WTC11 (cell line): ENCODE results near the gene GRIN1. TPM values are rescaled to one million over a fixed set of nuclear protein-coding genes. Genes with fewer than 3 reads are reported as not detected.

ENCODE experiments used
- ATAC-seq: fragments of 200-7000 bp; cut with Tn5 transposase; 2 replicates; pipeline ENCODE4 v1.10.0; 2021; ENCODE audit warnings: mild to moderate bottlenecking, moderate library complexity
- CTCF ChIA-PET: fragments of 300-600 bp; sonication (Branson Sonifier 250); formaldehyde crosslinking; loops from one replicate; lab custom pipeline; 2021; ENCODE audit warnings: antibody characterized with exemption; lab: Charles Lee
- POLR2A ChIA-PET: fragments of 350-600 bp; sonication (Branson Sonifier 250); formaldehyde crosslinking; loops from one replicate; lab custom pipeline; 2021; ENCODE audit warnings: antibody characterized with exemption; lab: Charles Lee
- DNase-seq: peaks from one replicate; pipeline ENCODE4 v3.0.0; 2021; ENCODE audit warnings: low spot score
- H3K27ac Mint-ChIP-seq: 2 replicates; pipeline ENCODE4 v1.8.0; 2021; ENCODE audit warnings: mixed read lengths
- H3K27me3 Mint-ChIP-seq: 2 replicates; pipeline ENCODE4 v1.8.0; 2021; ENCODE audit warnings: low read depth, mild to moderate bottlenecking, moderate library complexity, mixed read lengths
- H3K36me3 Mint-ChIP-seq: 2 replicates; pipeline ENCODE4 v1.8.0; 2021; ENCODE audit warnings: mixed read lengths
- H3K4me1 Mint-ChIP-seq: 2 replicates; pipeline ENCODE4 v1.8.0; 2022; ENCODE audit warnings: mixed read lengths
- H3K4me3 Mint-ChIP-seq: 2 replicates; pipeline ENCODE4 v1.8.0; 2021; ENCODE audit warnings: mild to moderate bottlenecking, moderate library complexity, mixed read lengths
- H3K9me3 Mint-ChIP-seq: 2 replicates; pipeline ENCODE4 v1.8.0; 2021; ENCODE audit warnings: mixed read lengths
- E2F5 ChIP-seq: sonication (generic); formaldehyde crosslinking; IDR thresholded peaks from 2 replicates; pipeline ENCODE4 v1.8.1; 2022; ENCODE audit warnings: mild to moderate bottlenecking, moderate library complexity, missing genetic modification reagents
- EMX1 ChIP-seq: fragments of 250-450 bp; sonication (Bioruptor Pico); IDR thresholded peaks from 2 replicates; pipeline ENCODE4 v1.8.0; 2021; ENCODE audit warnings: mild to moderate bottlenecking
- ETV6 ChIP-seq: sonication (generic); formaldehyde crosslinking; IDR thresholded peaks from 2 replicates; pipeline ENCODE4 v1.8.1; 2022; ENCODE audit warnings: mild to moderate bottlenecking, missing genetic modification reagents
- MYBL2 ChIP-seq: sonication (generic); formaldehyde crosslinking; IDR thresholded peaks from 2 replicates; pipeline ENCODE4 v1.8.1; 2023; ENCODE audit warnings: mild to moderate bottlenecking, moderate library complexity, missing genetic modification reagents
- NR1H2 ChIP-seq: sonication (generic); formaldehyde crosslinking; IDR thresholded peaks from 2 replicates; pipeline ENCODE4 v1.9.0; 2021; ENCODE audit warnings: mild to moderate bottlenecking, moderate library complexity, missing genetic modification reagents
- ZNF219 ChIP-seq: sonication (generic); formaldehyde crosslinking; IDR thresholded peaks from 2 replicates; pipeline ENCODE4 v1.8.0; 2023; ENCODE audit warnings: missing genetic modification reagents, mild to moderate bottlenecking, borderline replicate concordance
- total RNA-seq: library from RNA; stranded (reverse); gene quantifications from 3 replicates; pipeline ENCODE4 v1.2.3, GENCODE V29; 2021
- TF ChIP-seq, protein P1 (sequence below): sonication (generic); formaldehyde crosslinking; IDR thresholded peaks from 2 replicates; pipeline ENCODE4 v1.8.1; 2023; ENCODE audit warnings: mild to moderate bottlenecking, moderate library complexity, missing genetic modification reagents
- TF ChIP-seq, protein P2 (sequence below): sonication (generic); formaldehyde crosslinking; IDR thresholded peaks from 2 replicates; pipeline ENCODE4 v1.8.0; 2022; ENCODE audit warnings: mild to moderate bottlenecking, missing genetic modification reagents
- TF ChIP-seq, protein P3 (sequence below): sonication (generic); formaldehyde crosslinking; IDR thresholded peaks from 2 replicates; pipeline ENCODE4 v1.8.0; 2022; ENCODE audit warnings: mild to moderate bottlenecking, missing genetic modification reagents
- TF ChIP-seq, protein P4 (sequence below): sonication (generic); formaldehyde crosslinking; IDR thresholded peaks from 2 replicates; pipeline ENCODE4 v1.8.0; 2022; ENCODE audit warnings: missing genetic modification reagents
- TF ChIP-seq, protein P5 (sequence below): sonication (generic); formaldehyde crosslinking; IDR thresholded peaks from 2 replicates; pipeline ENCODE4 v1.8.1; 2022; ENCODE audit warnings: missing genetic modification reagents, borderline replicate concordance

Gene GRIN1
- total RNA-seq, 1 experiment from 2014 or later = 4.1 TPM

- DNase-seq (peak; percentile 59), ATAC-seq (peak; percentile 12)
- TF ChIP-seq, protein P1, sequence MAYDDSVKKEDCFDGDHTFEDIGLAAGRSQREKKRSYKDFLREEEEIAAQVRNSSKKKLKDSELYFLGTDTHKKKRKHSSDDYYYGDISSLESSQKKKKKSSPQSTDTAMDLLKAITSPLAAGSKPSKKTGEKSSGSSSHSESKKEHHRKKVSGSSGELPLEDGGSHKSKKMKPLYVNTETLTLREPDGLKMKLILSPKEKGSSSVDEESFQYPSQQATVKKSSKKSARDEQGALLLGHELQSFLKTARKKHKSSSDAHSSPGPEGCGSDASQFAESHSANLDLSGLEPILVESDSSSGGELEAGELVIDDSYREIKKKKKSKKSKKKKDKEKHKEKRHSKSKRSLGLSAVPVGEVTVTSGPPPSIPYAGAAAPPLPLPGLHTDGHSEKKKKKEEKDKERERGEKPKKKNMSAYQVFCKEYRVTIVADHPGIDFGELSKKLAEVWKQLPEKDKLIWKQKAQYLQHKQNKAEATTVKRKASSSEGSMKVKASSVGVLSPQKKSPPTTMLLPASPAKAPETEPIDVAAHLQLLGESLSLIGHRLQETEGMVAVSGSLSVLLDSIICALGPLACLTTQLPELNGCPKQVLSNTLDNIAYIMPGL = no peak
- TF ChIP-seq NR1H2 (CRISPR knock-in tag) (no peak), ZNF219 (no peak), E2F5 (0 out of 2 replicates have a peak, but pooled peaks have one; percentile 24), ETV6 (CRISPR knock-in tag) (peak; percentile 42; the same call in 1 of the 2 replicates)
- TF ChIP-seq, protein P2, sequence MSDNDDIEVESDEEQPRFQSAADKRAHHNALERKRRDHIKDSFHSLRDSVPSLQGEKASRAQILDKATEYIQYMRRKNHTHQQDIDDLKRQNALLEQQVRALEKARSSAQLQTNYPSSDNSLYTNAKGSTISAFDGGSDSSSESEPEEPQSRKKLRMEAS = peak; percentile 15; the same call in 1 of the 2 replicates
- TF ChIP-seq, protein P3, sequence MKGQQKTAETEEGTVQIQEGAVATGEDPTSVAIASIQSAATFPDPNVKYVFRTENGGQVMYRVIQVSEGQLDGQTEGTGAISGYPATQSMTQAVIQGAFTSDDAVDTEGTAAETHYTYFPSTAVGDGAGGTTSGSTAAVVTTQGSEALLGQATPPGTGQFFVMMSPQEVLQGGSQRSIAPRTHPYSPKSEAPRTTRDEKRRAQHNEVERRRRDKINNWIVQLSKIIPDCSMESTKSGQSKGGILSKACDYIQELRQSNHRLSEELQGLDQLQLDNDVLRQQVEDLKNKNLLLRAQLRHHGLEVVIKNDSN (CRISPR knock-in tag) = 0 out of 2 replicates have a peak, but pooled peaks have one; percentile 12
- Mint-ChIP-seq H3K36me3 (no peaks in the 10 kb centered on the region), H3K27me3 (peaks cover 85% of the 10 kb centered on the region), H3K9me3 (no peaks in the 10 kb centered on the region), H3K27ac (no peak overlapping the region), H3K4me3 (peak overlapping the region; percentile 62), H3K4me1 (no peaks in the 10 kb centered on the region)
- CTCF ChIA-PET = interaction anchor here (0.6 to 3.7 kb wide), 19 partner anchors 13 to 400 kb away, joined by 3 to 40 read pairs (median 4); partner anchors contain the start of genes CYSRT1, NPDC1, RNF208 and RNF224
- POLR2A ChIA-PET = interaction anchor here (0.8 to 1.4 kb wide), 2 partner anchors 12 to 78 kb away, joined by 3 to 6 read pairs; partner anchors contain the start of gene TUBB4B
Observed at GRCh38 chr9:137162505-137163364, 23.8 kb downstream of the GRIN1 start.

- no peaks in the 10 kb centered on the region for H3K9me3 Mint-ChIP-seq
- no peaks in the 10 kb centered on the region for H3K4me1 Mint-ChIP-seq
- TF ChIP-seq, protein P4, sequence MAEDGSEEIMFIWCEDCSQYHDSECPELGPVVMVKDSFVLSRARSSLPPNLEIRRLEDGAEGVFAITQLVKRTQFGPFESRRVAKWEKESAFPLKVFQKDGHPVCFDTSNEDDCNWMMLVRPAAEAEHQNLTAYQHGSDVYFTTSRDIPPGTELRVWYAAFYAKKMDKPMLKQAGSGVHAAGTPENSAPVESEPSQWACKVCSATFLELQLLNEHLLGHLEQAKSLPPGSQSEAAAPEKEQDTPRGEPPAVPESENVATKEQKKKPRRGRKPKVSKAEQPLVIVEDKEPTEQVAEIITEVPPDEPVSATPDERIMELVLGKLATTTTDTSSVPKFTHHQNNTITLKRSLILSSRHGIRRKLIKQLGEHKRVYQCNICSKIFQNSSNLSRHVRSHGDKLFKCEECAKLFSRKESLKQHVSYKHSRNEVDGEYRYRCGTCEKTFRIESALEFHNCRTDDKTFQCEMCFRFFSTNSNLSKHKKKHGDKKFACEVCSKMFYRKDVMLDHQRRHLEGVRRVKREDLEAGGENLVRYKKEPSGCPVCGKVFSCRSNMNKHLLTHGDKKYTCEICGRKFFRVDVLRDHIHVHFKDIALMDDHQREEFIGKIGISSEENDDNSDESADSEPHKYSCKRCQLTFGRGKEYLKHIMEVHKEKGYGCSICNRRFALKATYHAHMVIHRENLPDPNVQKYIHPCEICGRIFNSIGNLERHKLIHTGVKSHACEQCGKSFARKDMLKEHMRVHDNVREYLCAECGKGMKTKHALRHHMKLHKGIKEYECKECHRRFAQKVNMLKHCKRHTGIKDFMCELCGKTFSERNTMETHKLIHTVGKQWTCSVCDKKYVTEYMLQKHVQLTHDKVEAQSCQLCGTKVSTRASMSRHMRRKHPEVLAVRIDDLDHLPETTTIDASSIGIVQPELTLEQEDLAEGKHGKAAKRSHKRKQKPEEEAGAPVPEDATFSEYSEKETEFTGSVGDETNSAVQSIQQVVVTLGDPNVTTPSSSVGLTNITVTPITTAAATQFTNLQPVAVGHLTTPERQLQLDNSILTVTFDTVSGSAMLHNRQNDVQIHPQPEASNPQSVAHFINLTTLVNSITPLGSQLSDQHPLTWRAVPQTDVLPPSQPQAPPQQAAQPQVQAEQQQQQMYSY = peak; percentile 93
- TF ChIP-seq EMX1 (CRISPR knock-in tag) = no peak
- TF ChIP-seq, protein P5, sequence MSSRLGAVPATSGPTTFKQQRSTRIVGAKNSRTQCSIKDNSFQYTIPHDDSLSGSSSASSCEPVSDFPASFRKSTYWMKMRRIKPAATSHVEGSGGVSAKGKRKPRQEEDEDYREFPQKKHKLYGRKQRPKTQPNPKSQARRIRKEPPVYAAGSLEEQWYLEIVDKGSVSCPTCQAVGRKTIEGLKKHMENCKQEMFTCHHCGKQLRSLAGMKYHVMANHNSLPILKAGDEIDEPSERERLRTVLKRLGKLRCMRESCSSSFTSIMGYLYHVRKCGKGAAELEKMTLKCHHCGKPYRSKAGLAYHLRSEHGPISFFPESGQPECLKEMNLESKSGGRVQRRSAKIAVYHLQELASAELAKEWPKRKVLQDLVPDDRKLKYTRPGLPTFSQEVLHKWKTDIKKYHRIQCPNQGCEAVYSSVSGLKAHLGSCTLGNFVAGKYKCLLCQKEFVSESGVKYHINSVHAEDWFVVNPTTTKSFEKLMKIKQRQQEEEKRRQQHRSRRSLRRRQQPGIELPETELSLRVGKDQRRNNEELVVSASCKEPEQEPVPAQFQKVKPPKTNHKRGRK (CRISPR knock-in tag) = no peak
- no peak for TF ChIP-seq MYBL2
- ATAC-seq (peak; percentile 1; the same call in 1 of the 2 replicates), DNase-seq (peak; percentile 57)
- POLR2A ChIA-PET = interaction anchor here (0.8 kb wide), 1 partner anchor 77 kb away, joined by 3 read pairs; the partner anchor contains the start of gene TUBB4B
- no peaks in the 10 kb centered on the region for H3K36me3 Mint-ChIP-seq
- peaks cover 84% of the 10 kb centered on the region for H3K27me3 Mint-ChIP-seq
- CTCF ChIA-PET = interaction anchor here (0.7 to 3.7 kb wide), 18 partner anchors 12 to 400 kb away, joined by 3 to 40 read pairs (median 4); partner anchors contain the start of genes CYSRT1, NPDC1, RNF208 and RNF224
- H3K4me3 Mint-ChIP-seq = peak overlapping the region; percentile 62
- no peak overlapping the region for H3K27ac Mint-ChIP-seq
Observed at GRCh38 chr9:137163365-137163715, 24.4 kb downstream of the GRIN1 start.
